IMR-90 (cell line): Measurements from ENCODE around the gene ZBTB1. TPM values are rescaled to one million over a fixed set of nuclear protein-coding genes. Genes with fewer than 3 reads are reported as not detected.

ENCODE experiments used
- ATAC-seq: fragments of 200-7000 bp; cut with Tn5 transposase; 2 replicates; pipeline ENCODE4 v1.9.1; 2020; ENCODE audit warnings: low read depth, mild to moderate bottlenecking, moderate library complexity
- BruUV-seq: library from RNA; stranded (reverse); fragments of 400-500 nt; replicated peaks from 2 replicates; lab custom pipeline; 2021; lab: Mats Ljungman, UMichigan
- CTCF ChIA-PET: fragments of 300-600 bp; formaldehyde crosslinking; extraction: SDS; loops from one replicate; lab custom pipeline; 2021; ENCODE audit warnings: antibody characterized with exemption; lab: Yijun Ruan, JAX
- POLR2A ChIA-PET: fragments of 300-600 bp; sonication (Branson Sonifier 250); formaldehyde crosslinking; loops from one replicate; lab custom pipeline; 2022; ENCODE audit warnings: antibody characterized with exemption; ENCODE audit not compliant: unreplicated experiment; lab: Charles Lee
- DNase-seq: peaks from one replicate; pipeline ENCODE4 v3.0.0; 2013
- H2AFZ ChIP-seq: replicated peaks from 2 replicates; pipeline ENCODE3; 2013; ENCODE audit warnings: low read length, mild to moderate bottlenecking; ENCODE audit not compliant: poor library complexity
- H2AK5ac ChIP-seq: 2 replicates; pipeline ENCODE4 v1.6.1; 2013; ENCODE audit warnings: low read depth, low read length, inconsistent platforms
- H2AK9ac ChIP-seq: replicated peaks from 2 replicates; pipeline ENCODE3; 2013; ENCODE audit warnings: mild to moderate bottlenecking, low read depth, low read length, moderate library complexity; ENCODE audit not compliant: poor library complexity
- H2BK120ac ChIP-seq: 2 replicates; pipeline ENCODE4 v1.6.1; 2013; ENCODE audit warnings: low read depth, low read length, inconsistent platforms
- H2BK15ac ChIP-seq: 3 replicates; pipeline ENCODE4 v1.6.1; 2013; ENCODE audit warnings: low read depth, low read length, inconsistent platforms
- H2BK20ac ChIP-seq: 2 replicates; pipeline ENCODE4 v1.6.1; 2013; ENCODE audit warnings: low read depth, mild to moderate bottlenecking, inconsistent platforms, low read length, moderate library complexity
- H2BK5ac ChIP-seq: 2 replicates; pipeline ENCODE4 v1.6.1; 2013; ENCODE audit warnings: mild to moderate bottlenecking, low read depth, low read length, inconsistent platforms; ENCODE audit not compliant: poor library complexity, severe bottlenecking
- H3K14ac ChIP-seq: replicated peaks from 2 replicates; pipeline ENCODE4 v1.6.1; 2013; ENCODE audit warnings: low read depth, low read length, inconsistent platforms
- H3K18ac ChIP-seq: 2 replicates; pipeline ENCODE4 v1.6.1; 2013; ENCODE audit warnings: low read depth, low read length, control low read depth
- H3K23ac ChIP-seq: 2 replicates; pipeline ENCODE4 v1.6.1; 2013; ENCODE audit warnings: low read depth, low read length, inconsistent platforms
- H3K27ac ChIP-seq: 2 replicates; pipeline ENCODE4 v1.5.1; 2013; ENCODE audit warnings: mild to moderate bottlenecking, control low read depth, low read length; ENCODE audit not compliant: insufficient read depth
- H3K27me3 ChIP-seq: 2 replicates; pipeline ENCODE4 v1.6.1; 2013; ENCODE audit warnings: low read length; ENCODE audit not compliant: control insufficient read depth, insufficient read depth
- H3K36me3 ChIP-seq: 2 replicates; pipeline ENCODE4 v1.6.1; 2013; ENCODE audit warnings: low read length, mixed read lengths; ENCODE audit not compliant: control insufficient read depth, insufficient read depth
- H3K4ac ChIP-seq: 2 replicates; pipeline ENCODE4 v1.6.1; 2013; ENCODE audit warnings: low read depth, low read length, inconsistent platforms
- H3K4me1 ChIP-seq: 2 replicates; pipeline ENCODE4 v1.6.1; 2013; ENCODE audit warnings: low read length, mixed read lengths; ENCODE audit not compliant: control insufficient read depth, insufficient read depth
- H3K4me2 ChIP-seq: 2 replicates; pipeline ENCODE4 v1.6.1; 2013; ENCODE audit warnings: low read depth, mild to moderate bottlenecking, control low read depth, low read length, moderate library complexity
- H3K4me3 ChIP-seq: 2 replicates; pipeline ENCODE4 v1.5.1; 2013; ENCODE audit warnings: low read depth, mild to moderate bottlenecking, control low read depth, low read length, moderate library complexity; ENCODE audit not compliant: insufficient read depth
- H3K56ac ChIP-seq: 2 replicates; pipeline ENCODE4 v1.6.1; 2013; ENCODE audit warnings: low read length, inconsistent platforms; ENCODE audit not compliant: insufficient read depth; ENCODE audit errors: extremely low read depth
- H3K79me1 ChIP-seq, 2 experiments: 2 replicates each; pipeline ENCODE4 v1.6.1; 2013; ENCODE audit warnings: low read length in 2 of 2, inconsistent platforms in 1 of 2, low read depth in 1 of 2
- H3K9ac ChIP-seq: 2 replicates; pipeline ENCODE4 v1.6.1; 2013; ENCODE audit warnings: low read depth, low read length, control low read depth
- H3K9me1 ChIP-seq: 2 replicates; pipeline ENCODE4 v1.6.1; 2013; ENCODE audit warnings: low read length, inconsistent platforms; ENCODE audit not compliant: insufficient read depth
- H3K9me3 ChIP-seq: 2 replicates; pipeline ENCODE4 v1.6.1; 2013; ENCODE audit warnings: low read length; ENCODE audit not compliant: control insufficient read depth, insufficient read depth
- H4K20me1 ChIP-seq: 2 replicates; pipeline ENCODE4 v1.6.1; 2013; ENCODE audit warnings: low read length, inconsistent platforms; ENCODE audit not compliant: insufficient read depth
- H4K5ac ChIP-seq: 2 replicates; pipeline ENCODE4 v1.6.1; 2013; ENCODE audit warnings: mild to moderate bottlenecking, low read depth, low read length, control low read depth
- H4K8ac ChIP-seq, 2 experiments: 2 replicates each; pipeline ENCODE4 v1.6.1; 2013; ENCODE audit warnings: low read depth in 2 of 2, low read length in 2 of 2, control low read depth in 1 of 2, inconsistent platforms in 1 of 2
- H4K91ac ChIP-seq: 2 replicates; pipeline ENCODE4 v1.6.1; 2013; ENCODE audit warnings: low read depth, low read length, inconsistent platforms; ENCODE audit not compliant: insufficient read depth
- BHLHE40 ChIP-seq: fragments of 150-350 bp; IDR thresholded peaks from 2 replicates; pipeline ENCODE4 v1.6.1; 2016; ENCODE audit warnings: mild to moderate bottlenecking, low read depth, low read length
- CEBPB ChIP-seq: IDR thresholded peaks from 2 replicates; pipeline ENCODE4 v1.6.1; 2012; ENCODE audit warnings: low read depth, low read length, improper control_type of control experiment
- CHD1 ChIP-seq: IDR thresholded peaks from 2 replicates; pipeline ENCODE4 v1.6.1; 2012; ENCODE audit warnings: low read depth, low read length, improper control_type of control experiment
- FOS ChIP-seq: fragments of 150-350 bp; IDR thresholded peaks from 2 replicates; pipeline ENCODE4 v1.6.1; 2016; ENCODE audit warnings: low read depth, low read length
- MAFK ChIP-seq: IDR thresholded peaks from 2 replicates; pipeline ENCODE4 v1.6.1; 2012; ENCODE audit warnings: low read depth, low read length, improper control_type of control experiment
- MAZ ChIP-seq: IDR thresholded peaks from 2 replicates; pipeline ENCODE4 v1.6.1; 2012; ENCODE audit warnings: low read depth, mild to moderate bottlenecking, low read length, improper control_type of control experiment, moderate library complexity, borderline replicate concordance
- MXI1 ChIP-seq: IDR thresholded peaks from 2 replicates; pipeline ENCODE4 v1.6.1; 2012; ENCODE audit warnings: low read depth, mild to moderate bottlenecking, low read length, moderate library complexity, borderline replicate concordance
- POLR2A ChIP-seq: IDR thresholded peaks from 2 replicates; pipeline ENCODE4 v1.6.1; 2012; ENCODE audit warnings: mild to moderate bottlenecking, low read depth, low read length
- RCOR1 ChIP-seq: IDR thresholded peaks from 2 replicates; pipeline ENCODE4 v1.6.1; 2012; ENCODE audit warnings: mild to moderate bottlenecking, low read length, improper control_type of control experiment; ENCODE audit not compliant: insufficient replicate concordance
- RFX5 ChIP-seq: IDR thresholded peaks from 2 replicates; pipeline ENCODE4 v1.8.0; 2012; ENCODE audit warnings: low read depth, mild to moderate bottlenecking, low read length, moderate library complexity
- WGBS, 2 experiments: methylation state at CpG; one replicate each; pipeline versions ENCODE4 v1.1.5 to v1.1.7; 2013; ENCODE audit warnings: missing lambda C conversion rate in 2 of 2; ENCODE audit not compliant: insufficient read length in 1 of 2; ENCODE audit errors: extremely low coverage in 2 of 2; 5-methylcytosine and 5-hydroxymethylcytosine counted together
- dilution Hi-C: fragments of 300-500 bp; cut with HindIII; formaldehyde crosslinking; loops from one replicate; pipeline ENCODE4 v1.14.3; 2018; ENCODE audit warnings: low sequenced_read_pairs; ENCODE audit not compliant: unreplicated experiment
- in situ Hi-C: fragments of 300-500 bp; cut with MboI; formaldehyde crosslinking; loops from 3 replicates; pipeline ENCODE4 v1.14.3; 2019; ENCODE audit warnings: low sequenced_read_pairs, inconsistent platforms, mixed read lengths
- intact Hi-C: fragments of 100-400 bp; cut with micrococcal nuclease; formaldehyde crosslinking; loops from 2 replicates; pipeline ENCODE4 v1.10.0; 2022
- polyA plus RNA-seq, 3 experiments: library from polyadenylated mRNA; depleted of rRNA; stranded (reverse); fragments of >200 nt; gene quantifications; 2 replicates each; pipeline ENCODE4 v1.2.3, GENCODE V29; 2012; ENCODE audit warnings: low replicate concordance in 1 of 3
- total RNA-seq: library from RNA; depleted of rRNA; stranded (reverse); fragments of >200 nt; gene quantifications from 2 replicates; pipeline ENCODE4 v1.2.3, GENCODE V29; 2012
- TF ChIP-seq, protein P1 (sequence below): fragments of 150-350 bp; IDR thresholded peaks from 2 replicates; pipeline ENCODE4 v1.6.1; 2016; ENCODE audit warnings: low read depth, mild to moderate bottlenecking, low read length, moderate library complexity, borderline replicate concordance
- TF ChIP-seq, protein P2 (sequence below): conservative IDR thresholded peaks from 2 replicates; pipeline ENCODE4 v1.5.1; 2012; ENCODE audit warnings: mild to moderate bottlenecking, low read depth, low read length, improper control_type of control experiment

Gene ZBTB1
- total and polyA plus RNA-seq, 2 of the 4 experiments (the other 2 are of a cell fraction) = 19.0 to 37.3 TPM

DNA sequence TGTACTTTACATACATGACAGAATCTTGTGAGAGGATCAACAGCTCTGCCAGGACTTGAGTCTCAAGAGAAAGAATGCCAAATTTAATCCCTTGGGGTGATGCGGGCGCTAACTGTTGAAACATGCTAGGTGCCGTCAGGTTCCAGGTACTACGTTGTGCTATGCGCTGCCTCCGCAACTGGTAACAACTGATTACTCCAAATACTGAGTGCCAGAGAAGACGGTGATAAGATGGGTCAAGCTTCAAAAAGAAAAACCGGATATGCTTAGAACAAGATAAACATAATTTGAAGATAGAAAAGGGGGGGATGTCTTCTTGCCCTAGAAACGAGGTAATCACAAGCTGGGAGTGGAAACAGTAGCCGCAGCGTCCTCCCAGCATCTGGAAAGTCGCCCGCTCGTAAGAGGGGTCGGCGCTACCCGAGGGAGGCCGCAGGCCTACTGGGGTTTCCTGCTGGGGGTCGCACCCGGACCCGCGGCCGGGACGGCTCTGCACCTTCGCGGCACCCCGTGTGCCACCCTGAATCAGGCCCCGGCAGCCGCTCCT, 1.6 kb upstream of the ZBTB1 start:
- H3K9ac ChIP-seq = peak overlapping the region; percentile 97

More for the DNA sequence above, 1.6 kb upstream of the ZBTB1 start:
- Histone ChIP-seq H3K4me3 (peak overlapping the region; percentile 87), H3K79me1 (peaks cover 18 to 57% of the 10 kb centered on the region in 2 experiments), H2AK9ac (peak overlapping the region; percentile 98), H3K36me3 (no peaks in the 10 kb centered on the region), H3K27me3 (no peaks in the 10 kb centered on the region), H4K20me1 (peaks cover 27% of the 10 kb centered on the region), H3K9me1 (peaks cover 10% of the 10 kb centered on the region), H2BK5ac (peak overlapping the region; percentile 100), H4K91ac (peak overlapping the region; percentile 94), H2BK15ac (peak overlapping the region; percentile 58; the same call in 2 of the 3 replicates), H3K14ac (peak overlapping the region; percentile 96), H3K18ac (peak overlapping the region; percentile 61), H3K56ac (peak overlapping the region; percentile 91), H3K4me1 (peaks cover 14% of the 10 kb centered on the region), H2AFZ (peak overlapping the region; percentile 97), H2BK20ac (no peak overlapping the region), H3K27ac (peak overlapping the region; percentile 100), H2BK120ac (peak overlapping the region; percentile 58; the same call in 1 of the 2 replicates), H3K9me3 (no peaks in the 10 kb centered on the region), H3K4ac (peak overlapping the region; percentile 95), H2AK5ac (peak overlapping the region; percentile 73; the same call in 1 of the 2 replicates), H4K8ac (peak overlapping the region; percentile 93 to 96), H3K23ac (peak overlapping the region; percentile 99), H4K5ac (peak overlapping the region; percentile 86), H3K4me2 (peak overlapping the region; percentile 93)
- dilution Hi-C loops = no loop called here
- DNase-seq = peak; percentile 16
- peak; percentile 1 for ATAC-seq
- TF ChIP-seq MAZ (no peak), CEBPB (no peak), FOS (no peak), MAFK (no peak), MXI1 (no peak), RFX5 (no peak), CHD1 (no peak), BHLHE40 (no peak), RCOR1 (no peak), POLR2A (no peak)
- TF ChIP-seq, protein P1, sequence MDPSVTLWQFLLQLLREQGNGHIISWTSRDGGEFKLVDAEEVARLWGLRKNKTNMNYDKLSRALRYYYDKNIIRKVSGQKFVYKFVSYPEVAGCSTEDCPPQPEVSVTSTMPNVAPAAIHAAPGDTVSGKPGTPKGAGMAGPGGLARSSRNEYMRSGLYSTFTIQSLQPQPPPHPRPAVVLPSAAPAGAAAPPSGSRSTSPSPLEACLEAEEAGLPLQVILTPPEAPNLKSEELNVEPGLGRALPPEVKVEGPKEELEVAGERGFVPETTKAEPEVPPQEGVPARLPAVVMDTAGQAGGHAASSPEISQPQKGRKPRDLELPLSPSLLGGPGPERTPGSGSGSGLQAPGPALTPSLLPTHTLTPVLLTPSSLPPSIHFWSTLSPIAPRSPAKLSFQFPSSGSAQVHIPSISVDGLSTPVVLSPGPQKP = no peak
- TF ChIP-seq, protein P2, sequence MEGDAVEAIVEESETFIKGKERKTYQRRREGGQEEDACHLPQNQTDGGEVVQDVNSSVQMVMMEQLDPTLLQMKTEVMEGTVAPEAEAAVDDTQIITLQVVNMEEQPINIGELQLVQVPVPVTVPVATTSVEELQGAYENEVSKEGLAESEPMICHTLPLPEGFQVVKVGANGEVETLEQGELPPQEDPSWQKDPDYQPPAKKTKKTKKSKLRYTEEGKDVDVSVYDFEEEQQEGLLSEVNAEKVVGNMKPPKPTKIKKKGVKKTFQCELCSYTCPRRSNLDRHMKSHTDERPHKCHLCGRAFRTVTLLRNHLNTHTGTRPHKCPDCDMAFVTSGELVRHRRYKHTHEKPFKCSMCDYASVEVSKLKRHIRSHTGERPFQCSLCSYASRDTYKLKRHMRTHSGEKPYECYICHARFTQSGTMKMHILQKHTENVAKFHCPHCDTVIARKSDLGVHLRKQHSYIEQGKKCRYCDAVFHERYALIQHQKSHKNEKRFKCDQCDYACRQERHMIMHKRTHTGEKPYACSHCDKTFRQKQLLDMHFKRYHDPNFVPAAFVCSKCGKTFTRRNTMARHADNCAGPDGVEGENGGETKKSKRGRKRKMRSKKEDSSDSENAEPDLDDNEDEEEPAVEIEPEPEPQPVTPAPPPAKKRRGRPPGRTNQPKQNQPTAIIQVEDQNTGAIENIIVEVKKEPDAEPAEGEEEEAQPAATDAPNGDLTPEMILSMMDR = no peak
- WGBS, 2 experiments = 0% methylated on average over 7 of the region's 29 CpGs; no CpG with 5 or more reads in 1 of the 2 experiments
- no TSS peak for BruUV-seq
- intact Hi-C loops = no loop called here
- ChIA-PET CTCF (interaction anchor here (1.4 to 1.6 kb wide), 2 partner anchors 8 to 11 kb away, joined by 3 read pairs; no protein-coding TSS in a partner anchor), POLR2A (no interaction called here)
- in situ Hi-C loops = no loop called here
